DMS114 treated with DMSO at 0.1 percent for 48 hours (cell line): ENCODE results near the gene GRN.

Source experiments
- DNase-seq: peaks from one replicate; lab custom pipeline; 2025; ENCODE audit not compliant: unreplicated experiment; lab: John Stamatoyannopoulos, UW

The GRN gene

GRCh38 chr17:44344939-44345453 is at the start of gene GRN:
Gene GRN, plus strand, starts transcription at chr17:44345302. Its CDS starts 3,863 bp downstream, at chr17:44349165.
- DNase-seq = peak; percentile 98

DNA sequence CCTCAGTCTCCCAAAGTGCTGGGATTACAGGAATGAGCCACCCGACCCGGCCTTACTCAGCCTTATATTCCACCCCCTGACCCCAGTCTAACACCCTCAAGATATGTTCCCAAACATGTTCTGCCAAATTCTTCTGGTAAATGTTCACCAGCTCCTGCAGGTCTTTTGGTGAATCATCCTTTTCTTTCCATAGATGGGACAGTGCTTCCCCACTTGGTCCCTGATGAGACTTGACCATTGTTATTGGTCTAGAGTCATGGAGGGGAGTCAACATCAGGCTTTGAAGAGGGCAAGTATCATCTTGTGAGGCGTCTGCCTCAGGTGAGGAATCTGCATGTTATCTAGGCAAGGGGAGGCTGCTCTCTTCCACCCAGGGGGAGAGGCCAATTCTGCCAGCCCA is 47.1 kb upstream of the GRN start:
- no peak for DNase-seq

- no peak for DNase-seq
These were observed 40.5 kb upstream of the GRN start for GRCh38 chr17:44304651-44305050.

DNA sequence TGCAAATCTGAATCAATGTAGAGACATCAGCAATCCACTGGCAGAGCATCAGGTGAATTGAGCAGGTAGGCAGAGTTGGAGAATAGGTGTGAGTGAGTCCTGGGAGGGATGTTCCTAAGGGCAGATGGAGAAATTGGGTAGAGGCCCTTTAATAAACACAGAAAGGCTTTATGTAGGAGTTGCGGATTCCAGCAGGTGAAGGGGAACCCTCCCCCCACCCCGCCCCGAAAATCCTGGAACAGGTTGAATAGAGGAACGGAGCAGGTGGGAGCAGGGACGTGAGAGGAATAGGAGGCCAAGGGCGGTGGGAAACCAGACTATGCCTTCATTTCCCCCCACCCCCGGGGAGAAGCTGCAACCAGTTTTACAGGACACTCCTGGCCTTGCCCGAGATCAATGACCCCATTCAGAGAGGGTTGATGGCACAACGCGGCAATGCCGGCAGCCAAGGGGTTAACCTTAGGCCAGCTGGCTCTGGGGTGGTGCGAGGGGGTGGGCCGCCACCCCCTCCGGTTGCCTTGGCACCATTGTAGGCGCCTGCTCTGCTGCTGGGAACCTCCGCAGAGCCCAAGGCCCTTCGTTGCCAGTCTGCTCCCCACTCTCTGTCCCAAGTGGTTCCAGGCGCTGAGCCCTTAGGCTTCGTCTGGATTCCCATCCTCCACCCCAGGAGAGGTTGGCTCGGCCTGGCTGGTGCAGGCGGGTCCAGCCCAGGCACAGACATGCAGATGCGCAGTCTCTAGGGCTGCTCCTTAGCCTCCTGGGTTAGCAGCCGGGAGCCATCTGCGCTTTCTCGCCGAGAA is 37.5 kb upstream of the GRN start:
- DNase-seq = peak; percentile 13

- peak; percentile 31 for DNase-seq
These were observed 36.7 kb upstream of the GRN start, which contains the start of gene RUNDC3A for GRCh38 chr17:44308320-44308818. Gene RUNDC3A, plus strand, starts transcription at chr17:44308601. Its CDS starts 232 bp downstream, at chr17:44308833.

- DNase-seq = no peak
These were observed 36.2 kb upstream of the GRN start for GRCh38 chr17:44308865-44309264.

DNA sequence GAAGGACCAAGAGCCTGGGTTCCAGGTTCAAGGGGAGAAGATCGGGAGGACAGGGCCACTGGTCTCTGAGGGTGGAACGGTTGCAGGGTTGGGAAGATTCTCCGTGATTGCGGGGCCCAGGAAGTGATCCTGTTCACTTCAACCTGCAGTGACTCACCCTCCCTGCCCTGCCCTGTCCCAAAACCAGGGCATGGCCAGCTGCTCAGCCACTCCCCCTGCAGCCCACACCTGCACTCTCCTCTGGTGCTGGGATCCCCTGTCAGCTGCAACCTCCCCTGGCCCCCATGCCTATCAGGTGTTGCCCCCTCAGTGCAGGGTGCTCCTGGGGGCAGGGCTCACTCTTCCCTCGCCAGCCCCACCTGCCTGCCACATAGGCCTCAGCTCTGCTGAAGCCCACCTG is 35.6 kb upstream of the GRN start:
- DNase-seq = no peak

DNA sequence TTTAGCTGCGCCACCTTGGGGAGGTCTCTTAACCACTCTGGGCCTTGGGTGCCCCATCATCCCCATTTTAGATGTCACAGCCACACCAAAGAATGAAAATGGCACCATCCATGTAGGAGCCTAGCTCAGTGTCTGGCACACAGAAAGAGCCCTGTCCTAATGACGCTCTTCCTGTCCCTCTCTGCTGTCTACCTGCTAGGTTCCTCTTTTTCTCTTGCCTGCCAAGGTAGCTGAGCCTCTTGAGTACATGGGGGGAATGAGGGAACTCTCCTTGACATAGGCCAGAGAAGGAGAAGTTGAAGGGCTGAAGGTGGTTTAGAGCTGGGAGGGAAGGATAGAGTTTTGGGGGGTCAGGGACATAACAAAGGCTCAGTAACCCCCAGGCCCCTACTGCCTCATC is 34.9 kb upstream of the GRN start:
- DNase-seq = no peak

DNA sequence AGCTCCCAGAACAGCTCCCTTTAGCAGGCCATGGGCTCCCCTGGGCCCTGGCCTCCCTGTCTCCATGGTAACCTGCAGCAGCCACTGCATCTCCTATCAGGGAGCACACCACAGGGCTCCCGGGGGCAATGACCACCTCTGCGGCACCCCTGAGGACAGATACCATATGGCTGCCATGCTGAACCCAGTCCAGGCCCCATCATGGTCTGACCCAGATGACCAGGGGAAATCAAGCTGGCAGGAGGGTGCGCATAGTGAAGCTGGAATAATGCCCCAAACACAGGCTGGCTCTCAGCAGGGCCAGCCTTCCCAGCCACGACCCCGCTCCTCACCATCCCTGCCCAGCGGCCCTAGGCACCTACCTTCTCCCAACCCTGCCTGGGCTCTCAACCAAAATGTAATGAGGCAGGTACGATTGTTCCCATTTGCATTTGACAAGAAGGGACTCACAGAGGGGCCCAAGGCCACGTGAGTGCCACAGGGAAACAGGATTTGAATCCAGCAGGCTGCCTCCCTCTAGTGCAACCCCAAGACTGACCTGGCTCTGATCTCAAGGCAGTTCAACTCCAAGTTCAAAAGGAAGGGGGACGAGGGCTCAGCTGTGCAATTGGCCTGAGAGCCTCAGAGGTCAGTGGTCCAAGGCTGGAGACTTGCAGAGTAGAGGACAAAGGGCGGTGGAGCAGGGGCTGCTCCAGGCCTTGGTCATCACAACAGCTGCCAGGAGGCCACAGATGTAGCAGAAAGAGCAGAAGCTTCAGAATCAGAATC is 34.3 kb upstream of the GRN start:
- no peak for DNase-seq

GRCh38 chr17:44311562-44312181 is 33.4 kb upstream of the GRN start:
- DNase-seq = no peak

DNA sequence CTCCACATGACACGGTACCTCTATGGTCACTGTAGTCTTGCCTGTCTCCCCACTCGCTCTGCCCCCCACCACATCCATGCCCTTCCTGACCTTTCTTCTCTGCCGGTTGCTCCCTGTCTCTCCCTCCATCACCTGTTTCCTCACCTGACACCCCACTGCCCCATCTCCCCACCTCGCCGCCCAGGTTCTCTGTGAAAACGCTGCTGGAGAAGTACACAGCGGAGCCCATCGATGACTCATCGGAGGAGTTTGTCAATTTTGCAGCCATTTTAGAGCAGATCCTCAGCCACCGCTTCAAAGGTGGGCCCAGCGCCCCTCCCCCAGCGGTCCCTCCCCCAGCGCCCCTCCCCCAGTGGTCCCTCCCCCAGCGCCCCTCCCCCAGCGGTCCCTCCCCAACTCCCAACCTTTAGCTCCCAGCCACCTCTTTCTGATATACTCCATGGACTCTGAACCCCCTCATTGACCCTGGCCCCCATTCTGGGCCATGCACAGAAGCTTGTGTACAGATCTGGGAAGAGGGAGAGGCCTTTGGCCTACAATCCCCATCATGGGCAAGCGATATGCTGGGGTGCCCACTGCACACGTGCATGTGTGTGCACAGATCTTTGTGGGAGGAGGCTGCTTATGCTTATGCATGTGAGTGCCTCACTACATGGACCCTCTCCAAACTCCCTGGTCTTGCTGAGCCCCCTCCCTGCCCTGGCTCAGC is 32.6 kb upstream of the GRN start:
- DNase-seq = no peak

DNA sequence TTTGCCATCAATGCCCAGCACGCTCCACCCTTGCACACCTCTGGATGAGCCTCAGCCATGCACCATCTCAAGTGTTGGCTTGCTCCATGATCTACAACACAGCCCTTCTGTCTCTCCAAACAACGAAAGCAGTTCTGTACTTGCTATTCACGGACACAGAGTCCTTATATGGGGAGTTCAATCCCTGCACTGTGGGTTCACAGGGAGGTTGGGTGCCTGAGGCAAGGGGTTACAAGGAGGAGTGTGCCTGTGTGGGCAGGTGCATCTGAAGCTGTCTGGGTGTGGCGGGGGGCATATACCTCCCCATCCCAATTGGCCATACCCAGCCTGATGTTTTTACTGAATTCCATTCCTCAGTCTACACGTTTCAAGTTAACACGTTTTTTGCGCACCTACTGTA is 31.1 kb upstream of the GRN start:
- no peak for DNase-seq

- DNase-seq = no peak
These were observed 30.6 kb upstream of the GRN start for GRCh38 chr17:44314524-44314868.

- DNase-seq = peak; percentile 14
These were observed 30.0 kb upstream of the GRN start for GRCh38 chr17:44314869-44315661.

- DNase-seq = no peak
These were observed 29.1 kb upstream of the GRN start for GRCh38 chr17:44315760-44316731.

DNA sequence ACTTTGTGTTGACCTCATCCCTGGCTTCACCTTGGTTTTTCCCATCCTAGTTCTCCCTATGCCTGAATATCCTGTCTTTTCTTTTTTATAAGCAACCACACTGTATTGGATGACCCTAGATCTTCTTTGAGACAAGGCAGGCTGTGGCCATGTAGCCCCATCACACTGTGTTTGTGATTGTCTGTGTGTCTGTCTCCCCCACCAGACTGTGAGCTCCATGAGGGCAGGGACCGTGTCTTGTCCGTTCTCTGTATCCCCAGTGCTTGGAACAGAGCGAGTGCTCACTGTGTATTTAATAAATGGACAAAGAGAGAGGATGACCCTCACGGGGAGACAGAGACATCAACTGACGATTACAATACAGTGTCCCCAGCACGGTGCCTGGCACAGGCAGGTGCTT is 27.6 kb upstream of the GRN start:
- no peak for DNase-seq

DNA sequence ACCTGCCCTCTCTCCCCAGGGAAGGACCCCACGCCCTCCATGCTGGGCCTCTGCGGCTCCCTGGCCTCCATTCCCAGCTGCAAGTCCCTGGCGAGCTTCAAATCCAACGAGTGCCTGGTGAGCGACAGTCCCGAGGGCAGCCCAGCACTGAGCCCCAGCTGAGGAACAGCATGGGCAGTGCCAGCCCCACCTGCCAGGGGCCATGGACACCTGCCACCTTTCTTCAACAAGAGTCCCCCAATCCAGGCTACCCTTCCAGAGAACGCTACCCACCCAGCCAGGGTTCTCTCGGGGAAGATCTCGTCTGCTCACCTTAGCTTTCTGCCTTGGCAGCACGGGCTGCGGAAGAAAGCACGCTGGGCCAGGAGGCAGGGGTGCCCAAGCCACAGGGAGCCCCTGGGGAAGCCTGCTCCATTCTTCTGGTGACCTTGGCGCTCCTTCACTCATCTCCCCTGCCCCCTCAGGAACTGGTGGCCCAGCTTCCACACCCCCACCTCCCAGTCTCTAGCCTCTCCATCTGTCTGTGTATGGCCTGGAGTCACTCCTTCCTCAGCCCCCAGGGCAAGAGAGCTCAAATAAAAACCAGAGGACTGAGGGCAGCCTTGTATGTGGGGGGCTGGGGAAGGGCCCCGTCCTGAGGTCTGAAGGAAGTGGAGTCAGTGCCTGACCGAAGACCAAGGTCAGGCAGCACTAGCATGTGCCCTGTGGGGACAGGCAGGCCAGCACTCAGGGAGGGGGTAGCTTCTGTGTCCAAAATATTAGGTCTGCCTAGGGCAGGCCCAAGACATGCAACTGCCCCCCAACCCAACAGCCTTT is 26.8 kb upstream of the GRN start:
- no peak for DNase-seq

GRCh38 chr17:44320066-44320465 is 25.0 kb upstream of the GRN start:
- DNase-seq = no peak
